H9 (cell line): ENCODE results near the gene CDC42EP4. TPM values are rescaled to one million over a fixed set of nuclear protein-coding genes. Genes with fewer than 3 reads are reported as not detected.

Experiments
- DNase-seq: peaks from one replicate; pipeline ENCODE4 v3.0.0-alpha.2; 2017
- H2AFZ ChIP-seq: one replicate; pipeline ENCODE4 v1.6.1; 2013; ENCODE audit warnings: mild to moderate bottlenecking, low read length, control low read depth, moderate library complexity
- H2AK5ac ChIP-seq: 2 replicates; pipeline ENCODE4 v1.6.1; 2013; ENCODE audit warnings: low read length, control low read depth, mixed read lengths; ENCODE audit not compliant: insufficient read length
- H2BK120ac ChIP-seq: one replicate; pipeline ENCODE4 v1.6.1; 2013; ENCODE audit warnings: low read depth, mild to moderate bottlenecking, low read length, control low read depth, inconsistent platforms; ENCODE audit not compliant: poor library complexity, severe bottlenecking
- H2BK12ac ChIP-seq: 2 replicates; pipeline ENCODE4 v1.6.1; 2013; ENCODE audit warnings: low read length, control low read depth, mixed read lengths, low read depth; ENCODE audit not compliant: insufficient read length
- H2BK15ac ChIP-seq: 2 replicates; pipeline ENCODE4 v1.6.1; 2013; ENCODE audit warnings: low read depth, low read length, control low read depth
- H2BK20ac ChIP-seq: one replicate; pipeline ENCODE4 v1.6.1; 2013; ENCODE audit warnings: low read depth, mild to moderate bottlenecking, low read length, control low read depth, inconsistent platforms; ENCODE audit not compliant: poor library complexity, severe bottlenecking
- H2BK5ac ChIP-seq: 2 replicates; pipeline ENCODE4 v1.6.1; 2013; ENCODE audit warnings: low read length, control low read depth, mixed read lengths; ENCODE audit not compliant: insufficient read length
- H3K14ac ChIP-seq: 2 replicates; pipeline ENCODE4 v1.6.1; 2013; ENCODE audit warnings: low read length, control low read depth; ENCODE audit not compliant: insufficient read depth
- H3K18ac ChIP-seq: 2 replicates; pipeline ENCODE4 v1.6.1; 2013; ENCODE audit warnings: low read depth, mild to moderate bottlenecking, mixed read lengths, low read length, control low read depth; ENCODE audit not compliant: insufficient read length
- H3K23ac ChIP-seq: 2 replicates; pipeline ENCODE4 v1.6.1; 2013; ENCODE audit warnings: low read length, control low read depth, mixed read lengths, low read depth; ENCODE audit not compliant: insufficient read length
- H3K23me2 ChIP-seq: 2 replicates; pipeline ENCODE4 v1.6.1; 2013; ENCODE audit warnings: low read depth, mild to moderate bottlenecking, mixed read lengths, low read length, control low read depth; ENCODE audit not compliant: insufficient read length, poor library complexity, severe bottlenecking
- H3K27ac ChIP-seq: 2 replicates; pipeline ENCODE4 v1.5.1; 2013; ENCODE audit warnings: low read length, control low read depth, mixed read lengths, low read depth; ENCODE audit not compliant: insufficient read length
- H3K27me3 ChIP-seq: 2 replicates; pipeline ENCODE4 v1.6.1; 2013; ENCODE audit warnings: low read length, control low read depth, inconsistent platforms; ENCODE audit not compliant: insufficient read depth
- H3K4ac ChIP-seq: 2 replicates; pipeline ENCODE4 v1.6.1; 2013; ENCODE audit warnings: low read depth, mild to moderate bottlenecking, control low read depth, inconsistent platforms, low read length, moderate library complexity
- H3K4me1 ChIP-seq: 2 replicates; pipeline ENCODE4 v1.6.1; 2013; ENCODE audit warnings: low read length, control low read depth, inconsistent platforms; ENCODE audit not compliant: insufficient read depth
- H3K4me2 ChIP-seq: 2 replicates; pipeline ENCODE4 v1.6.1; 2013; ENCODE audit warnings: low read length, control low read depth, mixed read lengths; ENCODE audit not compliant: insufficient read length, insufficient read depth
- H3K56ac ChIP-seq: 2 replicates; pipeline ENCODE4 v1.6.1; 2013; ENCODE audit warnings: low read depth, mild to moderate bottlenecking, mixed read lengths, low read length, control low read depth; ENCODE audit not compliant: insufficient read length
- H3K79me1 ChIP-seq: 2 replicates; pipeline ENCODE4 v1.6.1; 2013; ENCODE audit warnings: low read depth, mild to moderate bottlenecking, moderate library complexity, low read length, control low read depth, inconsistent platforms; ENCODE audit not compliant: insufficient read depth, poor library complexity, severe bottlenecking
- H3K79me2 ChIP-seq: 2 replicates; pipeline ENCODE4 v1.6.1; 2013; ENCODE audit warnings: low read length, control low read depth, inconsistent platforms; ENCODE audit not compliant: insufficient read depth
- H3K9ac ChIP-seq: 2 replicates; pipeline ENCODE4 v1.6.1; 2013; ENCODE audit warnings: low read length, control low read depth, mixed read lengths; ENCODE audit not compliant: insufficient read length; ENCODE audit errors: extremely low read depth
- H3K9me3 ChIP-seq: one replicate; pipeline ENCODE4 v1.6.1; 2013; ENCODE audit warnings: low read depth, low read length, inconsistent platforms; ENCODE audit not compliant: control insufficient read depth
- H3T11ph ChIP-seq: one replicate; pipeline ENCODE4 v1.6.1; 2013; ENCODE audit warnings: mild to moderate bottlenecking, low read length, control low read depth, inconsistent platforms
- H4K20me1 ChIP-seq: one replicate; pipeline ENCODE4 v1.6.1; 2013; ENCODE audit not compliant: control insufficient read depth, insufficient read length, insufficient read depth
- H4K5ac ChIP-seq: 2 replicates; pipeline ENCODE4 v1.6.1; 2013; ENCODE audit warnings: low read depth, mild to moderate bottlenecking, mixed read lengths, low read length, control low read depth; ENCODE audit not compliant: insufficient read length
- H4K8ac ChIP-seq: replicated peaks from 2 replicates; pipeline ENCODE4 v1.6.1; 2013; ENCODE audit warnings: low read length, control low read depth, mixed read lengths, low read depth; ENCODE audit not compliant: insufficient read length
- H4K91ac ChIP-seq: 2 replicates; pipeline ENCODE4 v1.6.1; 2013; ENCODE audit warnings: low read depth, mild to moderate bottlenecking, moderate library complexity, mixed read lengths, low read length, control low read depth; ENCODE audit not compliant: insufficient read length
- H3K27ac Mint-ChIP-seq, 3 experiments: 2 replicates in 2 of 3; 3 replicates in 1 of 3; pipeline ENCODE4 v1.8.0; 2020 to 2021; ENCODE audit warnings: mixed read lengths in 3 of 3, mild to moderate bottlenecking in 1 of 3, moderate library complexity in 1 of 3
- H3K27me3 Mint-ChIP-seq: 2 replicates; pipeline ENCODE4 v1.8.0; 2021; ENCODE audit warnings: low read depth, mild to moderate bottlenecking, moderate library complexity, mixed read lengths
- H3K36me3 Mint-ChIP-seq, 3 experiments: 2 replicates in 2 of 3; 3 replicates in 1 of 3; pipeline ENCODE4 v1.8.0; 2020 to 2021; ENCODE audit warnings: low read depth in 3 of 3, mixed read lengths in 3 of 3; ENCODE audit not compliant: insufficient read depth in 1 of 3
- H3K4me1 Mint-ChIP-seq, 2 experiments: 2 replicates each; pipeline ENCODE4 v1.8.0; 2020; ENCODE audit warnings: mixed read lengths in 2 of 2
- H3K4me3 Mint-ChIP-seq, 2 experiments: 2 replicates in 1 of 2; 3 replicates in 1 of 2; pipeline ENCODE4 v1.8.0; 2020 to 2021; ENCODE audit warnings: mild to moderate bottlenecking in 2 of 2, mixed read lengths in 2 of 2, moderate library complexity in 1 of 2
- H3K9me3 Mint-ChIP-seq, 2 experiments: 2 replicates in 1 of 2; 3 replicates in 1 of 2; pipeline ENCODE4 v1.8.0; 2020; ENCODE audit warnings: mild to moderate bottlenecking in 2 of 2, mixed read lengths in 2 of 2, moderate library complexity in 1 of 2
- CTCF ChIP-seq: fragments of 200-600 bp; sonication (generic); conservative IDR thresholded peaks from 3 replicates; pipeline ENCODE4 v1.8.0; 2021; ENCODE audit warnings: antibody characterized with exemption, mild to moderate bottlenecking
- WGBS: extraction: QIAGEN DNeasy Blood & Tissue Kit; methylation state at CpG from one replicate; pipeline ENCODE4 v1.1.7; 2013; ENCODE audit warnings: missing lambda C conversion rate, low lambda C conversion rate, mixed read lengths; ENCODE audit not compliant: insufficient read length; ENCODE audit errors: extremely low coverage; 5-methylcytosine and 5-hydroxymethylcytosine counted together
- total RNA-seq: library from RNA; stranded (reverse); gene quantifications from 2 replicates; pipeline ENCODE4 v1.2.1, GENCODE V29; 2021

Gene CDC42EP4
- total RNA-seq, 1 experiment from 2014 or later: 27.1 TPM

GRCh38 chr17:73256220-73256619, 55.6 kb downstream of the CDC42EP4 start:
- Histone ChIP-seq H3K79me2 (no peaks in the 10 kb centered on the region), H2AFZ (no peak overlapping the region), H3K4me1 (no peaks in the 10 kb centered on the region), H3K4ac (no peak overlapping the region), H3K18ac (no peak overlapping the region), H2BK15ac (no peak overlapping the region), H3K23ac (no peak overlapping the region), H2BK120ac (no peak overlapping the region), H3K27me3 (no peaks in the 10 kb centered on the region), H3T11ph (no peak overlapping the region), H3K9ac (no peak overlapping the region), H3K14ac (no peak overlapping the region), H2BK12ac (no peak overlapping the region), H3K23me2 (no peaks in the 10 kb centered on the region), H3K27ac (no peak overlapping the region), H3K4me2 (no peak overlapping the region), H4K8ac (no peak overlapping the region), H3K9me3 (no peaks in the 10 kb centered on the region), H4K5ac (no peak overlapping the region), H4K91ac (no peak overlapping the region), H4K20me1 (no peaks in the 10 kb centered on the region), H2BK5ac (no peak overlapping the region), H2AK5ac (no peak overlapping the region), H2BK20ac (no peak overlapping the region), H3K79me1 (no peaks in the 10 kb centered on the region), H3K56ac (no peak overlapping the region)
- no peaks in the 10 kb centered on the region for H3K36me3 Mint-ChIP-seq
- H3K4me3 Mint-ChIP-seq: peak overlapping the region in 1 of 2 experiments; percentile 7; a peak in 1 of 5 replicates
- DNase-seq: peak; percentile 53
- peaks cover 25 to 36% of the 10 kb centered on the region in 2 experiments for H3K4me1 Mint-ChIP-seq
- no peaks in the 10 kb centered on the region for H3K9me3 Mint-ChIP-seq
- no CpG with 5 or more reads among the region's 3 CpGs for WGBS
- no peak for TF ChIP-seq CTCF
- H3K27me3 Mint-ChIP-seq: peaks cover 17% of the 10 kb centered on the region
- H3K27ac Mint-ChIP-seq: no peak overlapping the region
